ENCODE measurements around the gene WDR20. TPM values are rescaled to one million over a fixed set of nuclear protein-coding genes. Genes with fewer than 3 reads are reported as not detected.

The WDR20 gene
- total RNA-seq, 2 experiments from 2014 or later: 40.1 to 41.2 TPM

- Histone ChIP-seq H3K27me3 (ENCODE audit: control insufficient read depth in 1 of 2, insufficient read depth in 2 of 2, low read length in 2 of 2) (no peaks in the 10 kb centered on the region), H3K27ac (ENCODE audit: low read depth in 1 of 2, low read length in 2 of 2) (no peak overlapping the region), H3K4me1 (ENCODE audit: insufficient read depth, low read length) (no peaks in the 10 kb centered on the region), H3K36me3 (ENCODE audit: insufficient read depth, low read length) (no peaks in the 10 kb centered on the region), H3K4me3 (ENCODE audit: low read length) (no peak overlapping the region), H3K9me3 (ENCODE audit: control insufficient read depth in 1 of 2, insufficient read depth in 1 of 2, low read length in 2 of 2) (no peaks in the 10 kb centered on the region)
- no peak overlapping the region for H3K27ac Mint-ChIP-seq
- CTCF ChIA-PET: no interaction called here
- H3K9me3 Mint-ChIP-seq: no peaks in the 10 kb centered on the region
- DNase-seq: no peak
- intact Hi-C loops (cut with DNase I, micrococcal nuclease): no loop called here
- no peak for TF ChIP-seq CTCF (IDR thresholded peaks at IDR 0.05)
- H3K36me3 Mint-ChIP-seq (ENCODE audit: low read depth): no peaks in the 10 kb centered on the region
- no peak for ATAC-seq (ENCODE audit: poor library complexity)
- H3K4me1 Mint-ChIP-seq (ENCODE audit: low read depth): no peaks in the 10 kb centered on the region
- H3K27me3 Mint-ChIP-seq: no peaks in the 10 kb centered on the region
- POLR2A ChIA-PET: no interaction called here
- no peak overlapping the region for H3K4me3 Mint-ChIP-seq
Observed at GRCh38 chr14:102229739-102230092, 90.0 kb downstream of the WDR20 start.

GRCh38 chr14:102230481-102231210 is 90.9 kb downstream of the WDR20 start:
- CTCF ChIA-PET: no interaction called here
- intact Hi-C loops (cut with DNase I, micrococcal nuclease): no loop called here
- ATAC-seq (ENCODE audit: poor library complexity) (no peak), DNase-seq (no peak)
- Histone ChIP-seq H3K36me3 (ENCODE audit: insufficient read depth, low read length) (no peaks in the 10 kb centered on the region), H3K4me1 (ENCODE audit: insufficient read depth, low read length) (peaks cover 6% of the 10 kb centered on the region), H3K27ac (ENCODE audit: low read depth in 1 of 2, low read length in 2 of 2) (no peak overlapping the region), H3K27me3 (ENCODE audit: control insufficient read depth in 1 of 2, insufficient read depth in 2 of 2, low read length in 2 of 2) (no peaks in the 10 kb centered on the region), H3K4me3 (ENCODE audit: low read length) (no peak overlapping the region), H3K9me3 (ENCODE audit: control insufficient read depth in 1 of 2, insufficient read depth in 1 of 2, low read length in 2 of 2) (no peaks in the 10 kb centered on the region)
- Mint-ChIP-seq H3K27me3 (no peaks in the 10 kb centered on the region), H3K4me1 (ENCODE audit: low read depth) (no peaks in the 10 kb centered on the region), H3K4me3 (no peak overlapping the region), H3K27ac (no peak overlapping the region), H3K36me3 (ENCODE audit: low read depth) (no peaks in the 10 kb centered on the region), H3K9me3 (no peaks in the 10 kb centered on the region)
- no peak for TF ChIP-seq CTCF (IDR thresholded peaks at IDR 0.05)
- POLR2A ChIA-PET: no interaction called here

- CTCF ChIA-PET: no interaction called here
Observed at GRCh38 chr14:102231476-102232347, 92.0 kb downstream of the WDR20 start.

More at GRCh38 chr14:102231476-102232347, 92.0 kb downstream of the WDR20 start:
- no peak for ATAC-seq (ENCODE audit: poor library complexity)
- Histone ChIP-seq H3K27me3 (ENCODE audit: control insufficient read depth in 1 of 2, insufficient read depth in 2 of 2, low read length in 2 of 2) (no peaks in the 10 kb centered on the region), H3K4me3 (ENCODE audit: low read length) (no peak overlapping the region), H3K4me1 (ENCODE audit: insufficient read depth, low read length) (peaks cover 6% of the 10 kb centered on the region), H3K9me3 (ENCODE audit: control insufficient read depth in 1 of 2, insufficient read depth in 1 of 2, low read length in 2 of 2) (no peaks in the 10 kb centered on the region), H3K36me3 (ENCODE audit: insufficient read depth, low read length) (no peaks in the 10 kb centered on the region), H3K27ac (ENCODE audit: low read depth in 1 of 2, low read length in 2 of 2) (no peak overlapping the region)
- POLR2A ChIA-PET: no interaction called here
- Mint-ChIP-seq H3K27ac (no peak overlapping the region), H3K9me3 (no peaks in the 10 kb centered on the region), H3K4me3 (no peak overlapping the region), H3K4me1 (ENCODE audit: low read depth) (no peaks in the 10 kb centered on the region), H3K36me3 (ENCODE audit: low read depth) (no peaks in the 10 kb centered on the region), H3K27me3 (no peaks in the 10 kb centered on the region)
- intact Hi-C loops (cut with DNase I, micrococcal nuclease): no loop called here
- DNase-seq: no peak
- TF ChIP-seq CTCF (IDR thresholded peaks at IDR 0.05): no peak

Measured in CD4-positive, alpha-beta T cell (primary cell).